HepG2 (cell line): ENCODE measurements around the gene TPM3. TPM values are rescaled to one million over a fixed set of nuclear protein-coding genes. Genes with fewer than 3 reads are reported as not detected.

Experiments used
- CENPT ChIP-seq: sonication (generic); formaldehyde crosslinking; IDR thresholded peaks from 2 replicates; pipeline ENCODE4 v1.8.0; 2022; ENCODE audit warnings: low read depth, mild to moderate bottlenecking, moderate library complexity, missing genetic modification reagents
- FOSL2 ChIP-seq: sonication (generic); formaldehyde crosslinking; IDR thresholded peaks from 2 replicates; pipeline ENCODE4 v1.4.0; 2020; ENCODE audit warnings: missing genetic modification reagents
- ISX ChIP-seq: sonication (generic); formaldehyde crosslinking; conservative IDR thresholded peaks from 2 replicates; pipeline ENCODE4 v1.5.0; 2020; ENCODE audit warnings: missing genetic modification reagents
- JUND ChIP-seq: sonication (generic); formaldehyde crosslinking; IDR thresholded peaks from 2 replicates; pipeline ENCODE4 v1.8.0; 2022; ENCODE audit warnings: mild to moderate bottlenecking, missing genetic modification reagents
- MLLT10 ChIP-seq: sonication (generic); formaldehyde crosslinking; IDR thresholded peaks from 2 replicates; pipeline ENCODE4 v1.4.0; 2020; ENCODE audit warnings: missing genetic modification reagents
- SIX1 ChIP-seq: sonication (generic); formaldehyde crosslinking; IDR thresholded peaks from 2 replicates; pipeline ENCODE4 v1.4.0; 2020; ENCODE audit warnings: missing genetic modification reagents, borderline replicate concordance
- SP4 ChIP-seq: sonication (generic); formaldehyde crosslinking; IDR thresholded peaks from 2 replicates; pipeline ENCODE4 v1.8.1; 2023; ENCODE audit warnings: mild to moderate bottlenecking, missing genetic modification reagents
- ZNF333 ChIP-seq: sonication (generic); formaldehyde crosslinking; IDR thresholded peaks from 2 replicates; pipeline ENCODE4 v1.4.0; 2020; ENCODE audit warnings: mild to moderate bottlenecking, missing genetic modification reagents, borderline replicate concordance
- ZNF33A ChIP-seq: sonication (generic); formaldehyde crosslinking; IDR thresholded peaks from 2 replicates; pipeline ENCODE4 v1.5.1; 2020; ENCODE audit warnings: missing genetic modification reagents, mild to moderate bottlenecking, moderate library complexity, borderline replicate concordance
- ZNF33B ChIP-seq: sonication (generic); formaldehyde crosslinking; IDR thresholded peaks from 2 replicates; pipeline ENCODE4 v1.5.1; 2020; ENCODE audit warnings: mild to moderate bottlenecking, missing genetic modification reagents
- ZNF446 ChIP-seq: sonication (generic); formaldehyde crosslinking; IDR thresholded peaks from 2 replicates; pipeline ENCODE4 v1.5.0; 2020; ENCODE audit warnings: mild to moderate bottlenecking, missing genetic modification reagents
- ZSCAN21 ChIP-seq: sonication (generic); formaldehyde crosslinking; IDR thresholded peaks from 2 replicates; pipeline ENCODE4 v1.8.0; 2022; ENCODE audit warnings: mild to moderate bottlenecking, missing genetic modification reagents, moderate library complexity, borderline replicate concordance
- polyA plus RNA-seq, 8 experiments: library from polyadenylated mRNA; depleted of rRNA in 3 of 8; stranded (reverse) in 7 of 8; unstranded in 1 of 8; fragments of >200 nt; fragmentation: Illumina TruSeq in 4 of 8; extraction: Trizol in 4 of 8; gene quantifications; 2 replicates each; pipeline versions ENCODE4 v1.2.1 to v1.2.3, GENCODE V29; 2011 to 2016; ENCODE audit warnings: low read depth in 4 of 8, missing spikeins in 1 of 8, mixed read lengths in 1 of 8; ENCODE audit not compliant: insufficient read depth in 1 of 8
- total RNA-seq, 5 experiments: library from RNA; depleted of rRNA; stranded (reverse); fragments of >200 nt; fragmentation: Illumina TruSeq; extraction: Trizol; gene quantifications; 2 replicates each; pipeline ENCODE4 v1.2.3, GENCODE V29; 2016; ENCODE audit warnings: low read depth in 1 of 5
- TF ChIP-seq, protein P1 (sequence below): sonication (generic); formaldehyde crosslinking; IDR thresholded peaks from 2 replicates; pipeline ENCODE4 v1.4.0; 2020; ENCODE audit warnings: missing genetic modification reagents
- TF ChIP-seq, protein P2 (sequence below): sonication (generic); formaldehyde crosslinking; IDR thresholded peaks from 2 replicates; pipeline ENCODE4 v1.8.1; 2023; ENCODE audit warnings: mild to moderate bottlenecking, missing genetic modification reagents
- TF ChIP-seq, protein P3 (sequence below), 2 experiments: sonication (generic) in 1 of 2; formaldehyde crosslinking in 1 of 2; IDR thresholded peaks; 2 replicates each; pipeline versions ENCODE4 v1.6.1 to v1.9.0; 2014 to 2022; ENCODE audit warnings: antibody characterized with exemption in 1 of 2, borderline replicate concordance in 1 of 2, inconsistent platforms in 1 of 2, low read depth in 1 of 2, missing genetic modification reagents in 1 of 2
- TF ChIP-seq, protein P4 (sequence below): sonication (generic); formaldehyde crosslinking; IDR thresholded peaks from 2 replicates; pipeline ENCODE4 v1.5.0; 2020; ENCODE audit warnings: mild to moderate bottlenecking, low read depth, missing genetic modification reagents, borderline replicate concordance
- TF ChIP-seq, protein P5 (sequence below): sonication (generic); formaldehyde crosslinking; conservative IDR thresholded peaks from 2 replicates; pipeline ENCODE4 v1.4.0; 2020; ENCODE audit warnings: missing genetic modification reagents

Gene TPM3
- total and polyA plus RNA-seq, 2 of the 13 experiments (the other 11 are each of a cell fraction or from before 2014, with no cell fraction given), result 160 to 307 TPM

DNA sequence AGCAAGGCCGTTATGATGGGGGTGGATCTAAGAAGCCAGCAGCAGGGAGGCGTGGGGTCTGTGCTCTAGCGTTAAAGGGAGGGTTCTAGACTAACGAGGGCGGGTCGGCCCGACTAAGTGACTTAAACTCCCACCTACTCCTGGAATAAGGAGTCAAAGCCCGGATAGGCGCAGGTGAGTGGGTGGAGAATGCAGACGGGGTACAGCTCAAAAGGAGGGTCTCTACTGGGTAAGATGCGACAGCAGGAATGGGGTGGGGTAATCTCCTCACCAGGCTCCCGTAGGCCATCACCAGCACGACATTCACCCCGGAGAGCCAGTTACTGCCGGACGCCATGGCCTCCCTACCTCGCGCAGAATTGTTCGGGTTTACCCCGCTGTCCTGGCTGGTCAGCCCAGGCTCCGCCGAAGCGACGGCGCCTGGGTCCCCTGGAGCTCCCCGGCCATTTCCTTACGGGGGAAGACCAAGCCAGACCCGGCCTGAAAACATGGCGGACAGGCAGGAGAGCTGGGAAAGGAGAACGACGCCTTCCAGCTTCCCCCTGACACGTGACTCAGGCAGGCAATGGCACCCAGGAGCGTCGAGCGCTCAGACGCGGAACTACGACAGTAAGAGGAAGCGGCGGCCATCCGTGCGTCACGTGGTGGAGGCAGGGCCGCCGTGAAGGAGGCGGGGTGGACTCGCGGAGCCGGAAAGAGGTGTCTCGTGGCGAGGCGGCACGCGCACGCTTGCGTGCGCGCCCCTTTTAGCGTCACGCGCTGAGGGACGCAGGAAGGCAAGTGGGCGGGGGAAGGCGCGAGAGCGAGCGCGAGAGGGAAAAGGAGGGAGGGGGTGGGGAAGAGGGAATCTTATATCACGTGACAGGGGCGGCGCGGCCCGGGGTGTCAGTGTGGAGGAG is 28.4 kb upstream of the TPM3 start, which contains the start of gene UBAP2L (continued):
- TF ChIP-seq, protein P1, sequence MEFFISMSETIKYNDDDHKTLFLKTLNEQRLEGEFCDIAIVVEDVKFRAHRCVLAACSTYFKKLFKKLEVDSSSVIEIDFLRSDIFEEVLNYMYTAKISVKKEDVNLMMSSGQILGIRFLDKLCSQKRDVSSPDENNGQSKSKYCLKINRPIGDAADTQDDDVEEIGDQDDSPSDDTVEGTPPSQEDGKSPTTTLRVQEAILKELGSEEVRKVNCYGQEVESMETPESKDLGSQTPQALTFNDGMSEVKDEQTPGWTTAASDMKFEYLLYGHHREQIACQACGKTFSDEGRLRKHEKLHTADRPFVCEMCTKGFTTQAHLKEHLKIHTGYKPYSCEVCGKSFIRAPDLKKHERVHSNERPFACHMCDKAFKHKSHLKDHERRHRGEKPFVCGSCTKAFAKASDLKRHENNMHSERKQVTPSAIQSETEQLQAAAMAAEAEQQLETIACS, result peak; percentile 98
- TF ChIP-seq JUND (no peak), SIX1 (CRISPR knock-in tag) (no peak), MLLT10 (no peak), ZNF33A (CRISPR knock-in tag) (0 out of 2 replicates have a peak, but pooled peaks have one; percentile 33), ISX (CRISPR knock-in tag) (0 out of 2 replicates have a peak, but pooled peaks have one; percentile 35), CENPT (no peak), FOSL2 (CRISPR knock-in tag) (peak; percentile 56; the same call in 1 of the 2 replicates), ZNF33B (CRISPR knock-in tag) (peak; percentile 88; the same call in 1 of the 2 replicates), ZSCAN21 (CRISPR knock-in tag) (peak; percentile 86; the same call in 1 of the 2 replicates), ZNF333 (CRISPR knock-in tag) (peak; percentile 91), ZNF446 (CRISPR knock-in tag) (no peak; the same call in 1 of the 2 replicates), SP4 (peak; percentile 75; the same call in 1 of the 2 replicates)
- TF ChIP-seq, protein P2, sequence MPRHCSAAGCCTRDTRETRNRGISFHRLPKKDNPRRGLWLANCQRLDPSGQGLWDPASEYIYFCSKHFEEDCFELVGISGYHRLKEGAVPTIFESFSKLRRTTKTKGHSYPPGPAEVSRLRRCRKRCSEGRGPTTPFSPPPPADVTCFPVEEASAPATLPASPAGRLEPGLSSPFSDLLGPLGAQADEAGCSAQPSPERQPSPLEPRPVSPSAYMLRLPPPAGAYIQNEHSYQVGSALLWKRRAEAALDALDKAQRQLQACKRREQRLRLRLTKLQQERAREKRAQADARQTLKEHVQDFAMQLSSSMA (CRISPR knock-in tag), result peak; percentile 69; the same call in 1 of the 2 replicates
- TF ChIP-seq, protein P3, sequence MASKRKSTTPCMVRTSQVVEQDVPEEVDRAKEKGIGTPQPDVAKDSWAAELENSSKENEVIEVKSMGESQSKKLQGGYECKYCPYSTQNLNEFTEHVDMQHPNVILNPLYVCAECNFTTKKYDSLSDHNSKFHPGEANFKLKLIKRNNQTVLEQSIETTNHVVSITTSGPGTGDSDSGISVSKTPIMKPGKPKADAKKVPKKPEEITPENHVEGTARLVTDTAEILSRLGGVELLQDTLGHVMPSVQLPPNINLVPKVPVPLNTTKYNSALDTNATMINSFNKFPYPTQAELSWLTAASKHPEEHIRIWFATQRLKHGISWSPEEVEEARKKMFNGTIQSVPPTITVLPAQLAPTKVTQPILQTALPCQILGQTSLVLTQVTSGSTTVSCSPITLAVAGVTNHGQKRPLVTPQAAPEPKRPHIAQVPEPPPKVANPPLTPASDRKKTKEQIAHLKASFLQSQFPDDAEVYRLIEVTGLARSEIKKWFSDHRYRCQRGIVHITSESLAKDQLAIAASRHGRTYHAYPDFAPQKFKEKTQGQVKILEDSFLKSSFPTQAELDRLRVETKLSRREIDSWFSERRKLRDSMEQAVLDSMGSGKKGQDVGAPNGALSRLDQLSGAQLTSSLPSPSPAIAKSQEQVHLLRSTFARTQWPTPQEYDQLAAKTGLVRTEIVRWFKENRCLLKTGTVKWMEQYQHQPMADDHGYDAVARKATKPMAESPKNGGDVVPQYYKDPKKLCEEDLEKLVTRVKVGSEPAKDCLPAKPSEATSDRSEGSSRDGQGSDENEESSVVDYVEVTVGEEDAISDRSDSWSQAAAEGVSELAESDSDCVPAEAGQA (IDR thresholded peaks at IDR 0.05; ENCODE audit: low read depth), result peak; percentile 90
- TF ChIP-seq, protein P3 (CRISPR knock-in tag; IDR thresholded peaks at IDR 0.05; ENCODE audit: borderline replicate concordance), result peak; percentile 65; the same call in 1 of the 2 replicates
- TF ChIP-seq, protein P4, sequence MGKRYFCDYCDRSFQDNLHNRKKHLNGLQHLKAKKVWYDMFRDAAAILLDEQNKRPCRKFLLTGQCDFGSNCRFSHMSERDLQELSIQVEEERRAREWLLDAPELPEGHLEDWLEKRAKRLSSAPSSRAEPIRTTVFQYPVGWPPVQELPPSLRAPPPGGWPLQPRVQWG (CRISPR knock-in tag), result no peak
- TF ChIP-seq, protein P5, sequence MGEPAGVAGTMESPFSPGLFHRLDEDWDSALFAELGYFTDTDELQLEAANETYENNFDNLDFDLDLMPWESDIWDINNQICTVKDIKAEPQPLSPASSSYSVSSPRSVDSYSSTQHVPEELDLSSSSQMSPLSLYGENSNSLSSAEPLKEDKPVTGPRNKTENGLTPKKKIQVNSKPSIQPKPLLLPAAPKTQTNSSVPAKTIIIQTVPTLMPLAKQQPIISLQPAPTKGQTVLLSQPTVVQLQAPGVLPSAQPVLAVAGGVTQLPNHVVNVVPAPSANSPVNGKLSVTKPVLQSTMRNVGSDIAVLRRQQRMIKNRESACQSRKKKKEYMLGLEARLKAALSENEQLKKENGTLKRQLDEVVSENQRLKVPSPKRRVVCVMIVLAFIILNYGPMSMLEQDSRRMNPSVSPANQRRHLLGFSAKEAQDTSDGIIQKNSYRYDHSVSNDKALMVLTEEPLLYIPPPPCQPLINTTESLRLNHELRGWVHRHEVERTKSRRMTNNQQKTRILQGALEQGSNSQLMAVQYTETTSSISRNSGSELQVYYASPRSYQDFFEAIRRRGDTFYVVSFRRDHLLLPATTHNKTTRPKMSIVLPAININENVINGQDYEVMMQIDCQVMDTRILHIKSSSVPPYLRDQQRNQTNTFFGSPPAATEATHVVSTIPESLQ (CRISPR knock-in tag), result no peak
